H1 (cell line): ENCODE data around the gene ALDH1A2. TPM values are rescaled to one million over a fixed set of nuclear protein-coding genes. Genes with fewer than 3 reads are reported as not detected.

Experiments used
- CTCF ChIA-PET: fragments of 300-600 bp; sonication (Branson Sonifier 250); formaldehyde crosslinking; loops from one replicate; lab custom pipeline; 2021; ENCODE audit not compliant: partially characterized antibody; lab: Charles Lee
- POLR2A ChIA-PET: fragments of 300-600 bp; sonication (Branson Sonifier 250); formaldehyde crosslinking; loops from one replicate; lab custom pipeline; 2021; ENCODE audit warnings: inconsistent platforms; ENCODE audit not compliant: partially characterized antibody; lab: Charles Lee
- DNase-seq, 2 experiments: peaks; one replicate each; pipeline versions ENCODE4 v3.0.0 to v3.0.0-alpha.2; 2010 to 2022; ENCODE audit warnings: low spot score in 2 of 2, low read depth in 1 of 2, mixed read lengths in 1 of 2
- FAIRE-seq: peaks from 2 replicates; lab custom pipeline; 2011; peaks lifted over from hg19 to GRCh38; lab: Jason Lieb, UNC
- H2AFZ ChIP-seq: 2 replicates; pipeline ENCODE4 v1.8.1; 2012; ENCODE audit warnings: low read length, inconsistent platforms
- H2AK5ac ChIP-seq: 2 replicates; pipeline ENCODE4 v1.6.1; 2013; ENCODE audit warnings: low read depth, low read length
- H2BK120ac ChIP-seq: replicated peaks from 2 replicates; pipeline ENCODE3; 2013; ENCODE audit warnings: low read depth, low read length, inconsistent platforms
- H2BK12ac ChIP-seq: 2 replicates; pipeline ENCODE4 v1.6.1; 2013; ENCODE audit warnings: low read depth, low read length
- H2BK15ac ChIP-seq: 2 replicates; pipeline ENCODE4 v1.6.1; 2013; ENCODE audit warnings: low read length
- H2BK20ac ChIP-seq: 2 replicates; pipeline ENCODE4 v1.6.1; 2013; ENCODE audit warnings: low read length
- H2BK5ac ChIP-seq: 2 replicates; pipeline ENCODE4 v1.6.1; 2013; ENCODE audit warnings: low read depth, low read length
- H3K14ac ChIP-seq: 2 replicates; pipeline ENCODE4 v1.6.1; 2013; ENCODE audit warnings: inconsistent platforms; ENCODE audit not compliant: insufficient read length
- H3K18ac ChIP-seq: 2 replicates; pipeline ENCODE4 v1.6.1; 2013; ENCODE audit warnings: low read length; ENCODE audit errors: extremely low read depth
- H3K23ac ChIP-seq: 2 replicates; pipeline ENCODE4 v1.6.1; 2013; ENCODE audit warnings: inconsistent platforms; ENCODE audit not compliant: insufficient read length
- H3K23me2 ChIP-seq: 2 replicates; pipeline ENCODE4 v1.6.1; 2013; ENCODE audit warnings: low read depth, low read length
- H3K27ac ChIP-seq: 2 replicates; pipeline ENCODE4 v1.6.1; 2011; ENCODE audit warnings: low read depth, low read length, inconsistent platforms
- H3K27me3 ChIP-seq, 4 experiments: replicated peaks in 1 of 4; 1 replicate in 1 of 4; 2 replicates in 3 of 4; pipeline versions ENCODE4 v1.6.1 to v1.8.1; 2011 to 2013; ENCODE audit warnings: low read length in 3 of 4, mild to moderate bottlenecking in 3 of 4, inconsistent platforms in 2 of 4, mixed read lengths in 2 of 4, moderate library complexity in 1 of 4; ENCODE audit not compliant: control insufficient read depth in 3 of 4, insufficient read depth in 3 of 4; ENCODE audit errors: extremely low read depth in 1 of 4
- H3K36me3 ChIP-seq, 4 experiments: 2 replicates each; pipeline versions ENCODE4 v1.6.1 to v1.8.1; 2011 to 2013; ENCODE audit warnings: mild to moderate bottlenecking in 4 of 4, low read length in 3 of 4, moderate library complexity in 2 of 4, control low read depth in 1 of 4, inconsistent platforms in 1 of 4; ENCODE audit not compliant: insufficient read depth in 4 of 4, control insufficient read depth in 2 of 4
- H3K4ac ChIP-seq: replicated peaks from 2 replicates; pipeline ENCODE3; 2013; ENCODE audit warnings: low read length, low read depth, mixed read lengths, inconsistent platforms; ENCODE audit not compliant: insufficient read length
- H3K4me1 ChIP-seq, 4 experiments: replicated peaks in 1 of 4; 1 replicate in 1 of 4; 2 replicates in 3 of 4; pipeline versions ENCODE4 v1.6.1 to v1.8.1; 2011 to 2013; ENCODE audit warnings: low read length in 3 of 4, inconsistent platforms in 2 of 4, mixed read lengths in 1 of 4; ENCODE audit not compliant: insufficient read depth in 4 of 4, control insufficient read depth in 3 of 4
- H3K4me2 ChIP-seq, 2 experiments: 2 replicates each; pipeline versions ENCODE4 v1.6.1 to v1.8.1; 2011 to 2013; ENCODE audit warnings: low read depth in 2 of 2, low read length in 2 of 2, control low read depth in 1 of 2, inconsistent platforms in 1 of 2, mild to moderate bottlenecking in 1 of 2; ENCODE audit not compliant: insufficient read depth in 1 of 2
- H3K4me3 ChIP-seq, 4 experiments: fragments of 200-600, 300-600 bp in 1 of 4; sonication (generic), shearing (Covaris generic), sonication (Bioruptor Twin) in 1 of 4; 2 replicates each; pipeline versions ENCODE4 v1.5.1 to v1.8.1; 2011 to 2016; ENCODE audit warnings: low read length in 4 of 4, low read depth in 3 of 4, control low read depth in 2 of 4, inconsistent platforms in 2 of 4, mild to moderate bottlenecking in 2 of 4, mixed read lengths in 1 of 4, moderate library complexity in 1 of 4; ENCODE audit not compliant: insufficient read depth in 2 of 4; ENCODE audit errors: extremely low read depth in 1 of 4
- H3K56ac ChIP-seq: replicated peaks from 2 replicates; pipeline ENCODE3; 2013; ENCODE audit warnings: low read depth, mild to moderate bottlenecking, mixed read lengths, low read length, inconsistent platforms; ENCODE audit not compliant: insufficient read length
- H3K79me1 ChIP-seq: 2 replicates; pipeline ENCODE4 v1.6.1; 2013; ENCODE audit warnings: low read depth, low read length, control low read depth
- H3K79me2 ChIP-seq, 2 experiments: 2 replicates each; pipeline versions ENCODE4 v1.6.1 to v1.8.1; 2012 to 2013; ENCODE audit warnings: low read length in 2 of 2, mild to moderate bottlenecking in 2 of 2, inconsistent platforms in 1 of 2; ENCODE audit not compliant: insufficient read depth in 2 of 2, control insufficient read depth in 1 of 2
- H3K9ac ChIP-seq, 4 experiments: replicated peaks in 1 of 4; 1 replicate in 1 of 4; 2 replicates in 3 of 4; pipeline versions ENCODE4 v1.6.1 to v1.8.1; 2011 to 2013; ENCODE audit warnings: low read depth in 3 of 4, low read length in 3 of 4, control low read depth in 2 of 4, mild to moderate bottlenecking in 2 of 4, moderate library complexity in 2 of 4, inconsistent platforms in 1 of 4; ENCODE audit errors: extremely low read depth in 1 of 4
- H3K9me3 ChIP-seq, 2 experiments: 2 replicates each; pipeline versions ENCODE4 v1.6.1 to v1.8.1; 2012 to 2013; ENCODE audit warnings: mild to moderate bottlenecking in 2 of 2, moderate library complexity in 2 of 2, control low read depth in 1 of 2, inconsistent platforms in 1 of 2, low read depth in 1 of 2, low read length in 1 of 2, mixed read lengths in 1 of 2; ENCODE audit not compliant: insufficient read depth in 2 of 2
- H4K20me1 ChIP-seq, 2 experiments: replicated peaks in 1 of 2; 2 replicates each; pipeline versions ENCODE3 to v1.8.1; 2011 to 2013; ENCODE audit warnings: inconsistent platforms in 2 of 2, low read length in 2 of 2, mild to moderate bottlenecking in 1 of 2; ENCODE audit not compliant: insufficient read depth in 2 of 2, control insufficient read depth in 1 of 2
- H4K5ac ChIP-seq: 2 replicates; pipeline ENCODE4 v1.6.1; 2013; ENCODE audit warnings: low read length, low read depth, mixed read lengths, inconsistent platforms; ENCODE audit not compliant: insufficient read length
- H4K8ac ChIP-seq: 2 replicates; pipeline ENCODE4 v1.8.0; 2013; ENCODE audit warnings: mild to moderate bottlenecking, moderate library complexity, low read length, inconsistent platforms; ENCODE audit not compliant: insufficient read depth; ENCODE audit errors: extremely low read depth
- H4K91ac ChIP-seq: replicated peaks from 2 replicates; pipeline ENCODE3; 2013; ENCODE audit warnings: low read length, mixed read lengths, inconsistent platforms; ENCODE audit not compliant: insufficient read length
- ASH2L ChIP-seq: fragments of 200-600, 300-600 bp; sonication (generic); IDR thresholded peaks from one replicate; pipeline ENCODE4 v1.7.1; 2017; ENCODE audit warnings: low read length
- BRCA1 ChIP-seq: IDR thresholded peaks from 2 replicates; pipeline ENCODE4 v1.6.1; 2012; ENCODE audit warnings: low read depth, low read length, improper control_type of control experiment
- CHD1 ChIP-seq: IDR thresholded peaks from 2 replicates; pipeline ENCODE4 v1.6.1; 2012; ENCODE audit warnings: low read depth, low read length, improper control_type of control experiment
- EGR1 ChIP-seq: IDR thresholded peaks from 2 replicates; pipeline ENCODE4 v1.6.1; 2011; ENCODE audit warnings: low read depth, low read length, borderline replicate concordance
- HDAC6 ChIP-seq: IDR thresholded peaks from one replicate; pipeline ENCODE4 v1.7.1; 2012; ENCODE audit warnings: low read depth, mild to moderate bottlenecking, inconsistent platforms, low read length, moderate library complexity
- JUND ChIP-seq: IDR thresholded peaks from 2 replicates; pipeline ENCODE4 v1.6.1; 2011; ENCODE audit warnings: mild to moderate bottlenecking, improper control_type of control experiment, low read length
- KDM4A ChIP-seq: IDR thresholded peaks from one replicate; pipeline ENCODE4 v1.7.1; 2012; ENCODE audit warnings: low read depth, mild to moderate bottlenecking, moderate library complexity, low read length, inconsistent platforms; ENCODE audit not compliant: severe bottlenecking
- NANOG ChIP-seq: IDR thresholded peaks from 2 replicates; pipeline ENCODE4 v1.6.1; 2011; ENCODE audit warnings: low read length, low read depth, mild to moderate bottlenecking, inconsistent platforms; ENCODE audit not compliant: insufficient read depth, poor library complexity, severe bottlenecking
- PHF8 ChIP-seq: fragments of 200-600 bp; sonication (generic); conservative IDR thresholded peaks from 2 replicates; pipeline ENCODE4 v1.7.1; 2012; ENCODE audit warnings: low read depth, mild to moderate bottlenecking, inconsistent platforms, low read length, moderate library complexity
- SIRT6 ChIP-seq: IDR thresholded peaks from one replicate; pipeline ENCODE4 v1.7.1; 2012; ENCODE audit warnings: low read length, inconsistent platforms
- SP1 ChIP-seq: IDR thresholded peaks from 2 replicates; pipeline ENCODE4 v1.6.1; 2011; ENCODE audit warnings: low read depth, low read length
- SP4 ChIP-seq: IDR thresholded peaks from 2 replicates; pipeline ENCODE4 v1.6.1; 2012; ENCODE audit warnings: low read length, inconsistent platforms
- WGBS, 2 experiments: shearing (Covaris generic) in 1 of 2; methylation state at CpG; one replicate each; pipeline versions ENCODE4 v1.1.6 to v1.1.7; 2013 to 2015; ENCODE audit warnings: low lambda C conversion rate in 2 of 2, mixed read lengths in 2 of 2, inconsistent platforms in 1 of 2, low coverage in 1 of 2, missing lambda C conversion rate in 1 of 2; ENCODE audit not compliant: insufficient replicate concordance in 2 of 2, insufficient coverage in 1 of 2, insufficient read length in 1 of 2; ENCODE audit errors: extremely low coverage in 1 of 2, missing lambda C conversion rate in 1 of 2; 5-methylcytosine and 5-hydroxymethylcytosine counted together
- polyA plus RNA-seq, 7 experiments: library from polyadenylated mRNA; depleted of rRNA in 3 of 7; stranded (reverse) in 5 of 7; unstranded in 2 of 7; fragments of >200 nt in 5 of 7; fragments of 200-250 nt in 2 of 7; gene quantifications; 1 replicate in 5 of 7; 2 replicates in 1 of 7; 4 replicates in 1 of 7; pipeline versions ENCODE4 v1.2.1 to v1.2.3, GENCODE V29; 2011 to 2013; ENCODE audit warnings: missing spikeins in 2 of 7, mixed read lengths in 2 of 7
- total RNA-seq: library from RNA; stranded (reverse); fragmentation: NEBNext Ultra II Directional; extraction: Animal tissue kit (Norgen Biotek cat#: 25700); gene quantifications from 2 replicates; pipeline ENCODE4 v1.2.1, GENCODE V29; 2021
- TF ChIP-seq, protein P1 (sequence below), 3 experiments: IDR thresholded peaks; 1 replicate in 2 of 3; 2 replicates in 1 of 3; pipeline versions ENCODE4 v1.5.1 to v1.6.1; 2011; ENCODE audit warnings: low read length in 3 of 3, mild to moderate bottlenecking in 3 of 3, inconsistent platforms in 2 of 3, low read depth in 1 of 3, moderate library complexity in 1 of 3; ENCODE audit not compliant: insufficient read depth in 1 of 3; ENCODE audit errors: control extremely low read depth in 1 of 3

Gene ALDH1A2
- total and polyA plus RNA-seq, 2 of the 8 experiments (the other 6 are each of a cell fraction or from before 2014, with no cell fraction given): 0.06 to 0.24 TPM

DNA sequence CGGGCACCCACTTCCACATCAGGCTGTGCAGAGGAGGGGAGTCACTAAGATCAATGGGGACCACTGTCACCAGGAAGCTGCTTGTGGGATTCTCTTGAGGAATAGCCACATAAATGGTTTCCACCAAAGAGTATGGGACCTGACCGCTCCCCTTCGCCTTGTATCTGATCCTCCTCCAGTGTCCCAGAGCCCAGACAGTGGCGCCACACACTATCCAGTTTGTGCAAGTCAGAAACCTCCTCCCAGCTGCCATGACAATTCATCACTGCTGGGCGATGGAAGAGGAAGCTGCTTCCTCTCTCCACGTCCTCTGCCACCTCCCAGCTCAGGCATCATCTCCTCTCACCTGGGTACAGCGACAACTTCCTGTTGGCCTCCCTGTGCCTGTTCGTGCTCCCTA lies 147.5 kb downstream of the ALDH1A2 start:
- no peak overlapping the region for H2BK15ac ChIP-seq
- H3K23me2 ChIP-seq: no peaks in the 10 kb centered on the region
- no peak overlapping the region for H2BK5ac ChIP-seq
- H3K79me1 ChIP-seq: no peaks in the 10 kb centered on the region
- no peak overlapping the region for H3K4ac ChIP-seq
- ChIA-PET CTCF (interaction anchor here (0.7 kb wide), 1 partner anchor 53 kb away, joined by 3 read pairs; no protein-coding TSS in a partner anchor), POLR2A (no interaction called here)
- H4K8ac ChIP-seq: no peak overlapping the region
- FAIRE-seq (no peak), DNase-seq (no peak)
- no peaks in the 10 kb centered on the region; a peak in 2 of 7 replicates for H3K4me1 ChIP-seq
- no peak overlapping the region for H3K9ac ChIP-seq
- no peaks in the 10 kb centered on the region for H3K36me3 ChIP-seq
- H3K4me3 ChIP-seq: no peak overlapping the region
- H2AK5ac ChIP-seq: no peak overlapping the region
- H2BK20ac ChIP-seq: no peak overlapping the region
- H4K20me1 ChIP-seq: no peaks in the 10 kb centered on the region
- no peak overlapping the region for H3K56ac ChIP-seq
- H4K91ac ChIP-seq: no peak overlapping the region
- H3K9me3 ChIP-seq: no peaks in the 10 kb centered on the region
- no peak overlapping the region for H2AFZ ChIP-seq
- H2BK12ac ChIP-seq: no peak overlapping the region
- WGBS, 2 experiments: 82% methylated on average over 8 of the region's 8 CpGs; no CpG with 5 or more reads in 1 of the 2 experiments
- H3K4me2 ChIP-seq: no peak overlapping the region
- no peak overlapping the region for H3K14ac ChIP-seq
- no peak overlapping the region for H3K18ac ChIP-seq
- H3K23ac ChIP-seq: no peak overlapping the region
- H3K27ac ChIP-seq: no peak overlapping the region
- H2BK120ac ChIP-seq: no peak overlapping the region
- no peaks in the 10 kb centered on the region for H3K27me3 ChIP-seq
- H3K79me2 ChIP-seq: no peaks in the 10 kb centered on the region
- no peak overlapping the region for H4K5ac ChIP-seq
- TF ChIP-seq NANOG (no peak), ASH2L (no peak), KDM4A (no peak), EGR1 (no peak), BRCA1 (no peak), PHF8 (no peak), HDAC6 (no peak), SP4 (no peak), SP1 (no peak), CHD1 (no peak), JUND (no peak), SIRT6 (no peak)
- TF ChIP-seq, protein P1, sequence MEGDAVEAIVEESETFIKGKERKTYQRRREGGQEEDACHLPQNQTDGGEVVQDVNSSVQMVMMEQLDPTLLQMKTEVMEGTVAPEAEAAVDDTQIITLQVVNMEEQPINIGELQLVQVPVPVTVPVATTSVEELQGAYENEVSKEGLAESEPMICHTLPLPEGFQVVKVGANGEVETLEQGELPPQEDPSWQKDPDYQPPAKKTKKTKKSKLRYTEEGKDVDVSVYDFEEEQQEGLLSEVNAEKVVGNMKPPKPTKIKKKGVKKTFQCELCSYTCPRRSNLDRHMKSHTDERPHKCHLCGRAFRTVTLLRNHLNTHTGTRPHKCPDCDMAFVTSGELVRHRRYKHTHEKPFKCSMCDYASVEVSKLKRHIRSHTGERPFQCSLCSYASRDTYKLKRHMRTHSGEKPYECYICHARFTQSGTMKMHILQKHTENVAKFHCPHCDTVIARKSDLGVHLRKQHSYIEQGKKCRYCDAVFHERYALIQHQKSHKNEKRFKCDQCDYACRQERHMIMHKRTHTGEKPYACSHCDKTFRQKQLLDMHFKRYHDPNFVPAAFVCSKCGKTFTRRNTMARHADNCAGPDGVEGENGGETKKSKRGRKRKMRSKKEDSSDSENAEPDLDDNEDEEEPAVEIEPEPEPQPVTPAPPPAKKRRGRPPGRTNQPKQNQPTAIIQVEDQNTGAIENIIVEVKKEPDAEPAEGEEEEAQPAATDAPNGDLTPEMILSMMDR (IDR thresholded peaks at IDR 0.05; ENCODE audit: control extremely low read depth in 1 of 3, insufficient read depth in 1 of 3, low read depth in 1 of 3, low read length in 3 of 3): no peak
